Neural crest cell (in vitro differentiated cells): ENCODE results near the gene ZZZ3. TPM values are rescaled to one million over a fixed set of nuclear protein-coding genes. Genes with fewer than 3 reads are reported as not detected.
"Not testable (repeated sequence)": the region's sequence is repeated elsewhere in the genome, so short reads cannot be mapped to it uniquely, and the experiment has no call there.

Experiments
- DNase-seq: peaks from one replicate; pipeline ENCODE4 v3.0.0; 2021; ENCODE audit warnings: low read depth, mixed read lengths, low spot score
- H3K27ac Mint-ChIP-seq: one replicate; pipeline ENCODE4 v1.8.0; 2021; ENCODE audit warnings: mild to moderate bottlenecking, mixed read lengths; ENCODE audit not compliant: unreplicated experiment
- H3K27me3 Mint-ChIP-seq: 2 replicates; pipeline ENCODE4 v1.8.0; 2021; ENCODE audit warnings: low read depth, mild to moderate bottlenecking, mixed read lengths
- H3K36me3 Mint-ChIP-seq: 2 replicates; pipeline ENCODE4 v1.8.0; 2021; ENCODE audit warnings: low read depth, mild to moderate bottlenecking, mixed read lengths
- H3K4me1 Mint-ChIP-seq: 2 replicates; pipeline ENCODE4 v1.8.0; 2021; ENCODE audit warnings: mixed read lengths
- H3K4me3 Mint-ChIP-seq: one replicate; pipeline ENCODE4 v1.8.0; 2021; ENCODE audit warnings: mild to moderate bottlenecking, mixed read lengths
- H3K9me3 Mint-ChIP-seq: 2 replicates; pipeline ENCODE4 v1.8.0; 2021; ENCODE audit warnings: mixed read lengths
- CTCF ChIP-seq: fragments of 200-600 bp; sonication (generic); conservative IDR thresholded peaks from 2 replicates; pipeline ENCODE4 v1.5.0; 2021; ENCODE audit warnings: antibody characterized with exemption, mild to moderate bottlenecking
- total RNA-seq: library from RNA; stranded (reverse); gene quantifications from 2 replicates; pipeline ENCODE4 v1.2.1, GENCODE V29; 2021

ZZZ3 gene
- total RNA-seq, 1 donor from 2014 or later = 52.4 TPM

DNA sequence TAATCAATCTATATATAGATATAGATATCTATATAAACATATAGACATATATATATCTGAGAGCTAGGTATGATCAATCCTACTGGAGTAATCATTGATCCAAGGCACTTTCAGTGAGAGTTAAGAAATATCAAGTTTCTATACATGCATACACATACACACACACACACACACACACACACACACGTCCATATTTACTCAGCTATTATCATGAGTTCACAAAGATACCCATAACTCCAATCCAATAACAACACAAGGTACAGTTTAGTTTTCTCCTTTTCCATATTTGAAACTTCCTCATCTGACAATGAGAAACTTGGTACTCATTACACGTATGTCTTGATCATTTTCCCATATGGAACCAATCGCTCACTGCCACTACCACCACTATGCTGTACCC is 27.3 kb upstream of the ZZZ3 start:
- no peak for DNase-seq
- H3K9me3 Mint-ChIP-seq = no peaks in the 10 kb centered on the region

DNA sequence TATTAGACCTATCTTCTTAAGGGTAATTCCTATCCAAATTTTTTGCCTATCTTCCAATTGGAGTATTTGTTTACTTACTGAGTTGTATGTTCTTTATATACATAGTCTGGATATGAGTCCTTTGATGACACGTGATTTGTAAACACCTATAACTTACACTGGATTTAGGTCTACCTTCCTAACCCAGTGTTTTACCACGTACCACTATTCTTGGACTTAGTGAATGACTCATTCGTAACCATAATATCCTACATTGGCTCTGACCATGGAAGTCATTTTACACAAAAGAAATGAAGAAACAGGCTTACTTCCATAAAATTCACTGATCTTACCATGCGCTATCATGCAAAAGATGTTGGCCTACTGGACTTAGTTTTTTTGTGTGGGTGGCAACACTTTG is 23.9 kb upstream of the ZZZ3 start:
- Mint-ChIP-seq H3K4me1 (no peaks in the 10 kb centered on the region), H3K9me3 (no peaks in the 10 kb centered on the region), H3K4me3 (no peak overlapping the region), H3K27ac (no peak overlapping the region), H3K36me3 (peaks cover 5% of the 10 kb centered on the region), H3K27me3 (no peaks in the 10 kb centered on the region)
- TF ChIP-seq CTCF = no peak
- DNase-seq = no peak

More for the DNA sequence above, 27.3 kb upstream of the ZZZ3 start:
- H3K27me3 Mint-ChIP-seq = no peaks in the 10 kb centered on the region
- H3K4me1 Mint-ChIP-seq = no peaks in the 10 kb centered on the region
- H3K36me3 Mint-ChIP-seq = peaks cover 4% of the 10 kb centered on the region
- H3K4me3 Mint-ChIP-seq = no peak overlapping the region
- H3K27ac Mint-ChIP-seq = no peak overlapping the region
- TF ChIP-seq CTCF = no peak

- Mint-ChIP-seq H3K4me1 (no peaks in the 10 kb centered on the region), H3K4me3 (no peak overlapping the region), H3K27me3 (no peaks in the 10 kb centered on the region), H3K9me3 (peaks cover under 1% of the 10 kb centered on the region), H3K27ac (no peak overlapping the region), H3K36me3 (peaks cover 5% of the 10 kb centered on the region)
- no peak for TF ChIP-seq CTCF
- DNase-seq = no peak
Measured at GRCh38 chr1:77704736-77705135, 22.3 kb upstream of the ZZZ3 start.

- not testable (repeated sequence) for H3K9me3 Mint-ChIP-seq, H3K27me3 Mint-ChIP-seq, H3K4me3 Mint-ChIP-seq, H3K4me1 Mint-ChIP-seq, DNase-seq, H3K27ac Mint-ChIP-seq, H3K36me3 Mint-ChIP-seq
Measured at GRCh38 chr1:77699673-77700072, 17.2 kb upstream of the ZZZ3 start.

GRCh38 chr1:77697441-77697840 is 15.0 kb upstream of the ZZZ3 start:
- no peaks in the 10 kb centered on the region for H3K27me3 Mint-ChIP-seq
- H3K36me3 Mint-ChIP-seq = peaks cover 12% of the 10 kb centered on the region
- no peak overlapping the region for H3K4me3 Mint-ChIP-seq
- TF ChIP-seq CTCF = no peak
- no peaks in the 10 kb centered on the region for H3K4me1 Mint-ChIP-seq
- no peak overlapping the region for H3K27ac Mint-ChIP-seq
- peaks cover 2% of the 10 kb centered on the region for H3K9me3 Mint-ChIP-seq
- DNase-seq = no peak

DNA sequence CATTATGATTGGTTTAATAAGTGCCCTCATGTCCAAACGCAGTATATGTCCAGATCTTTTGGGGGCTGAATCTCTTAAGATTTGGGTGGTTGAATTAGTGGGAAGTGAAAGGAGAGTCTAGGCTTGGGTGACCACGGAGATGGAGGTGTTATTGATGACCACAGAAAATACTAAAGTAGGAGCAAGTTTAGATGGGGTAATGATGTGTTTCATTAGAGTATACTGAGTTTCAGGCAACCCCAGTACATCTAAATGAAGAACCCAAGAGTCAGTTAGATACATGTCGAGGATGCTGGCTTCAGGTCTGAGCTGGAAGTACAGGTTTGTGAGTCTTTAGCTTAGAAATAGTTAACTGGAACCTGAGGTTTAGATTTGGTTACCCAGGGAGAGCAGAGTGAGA is 6.5 kb upstream of the ZZZ3 start:
- peaks cover 5% of the 10 kb centered on the region for H3K4me1 Mint-ChIP-seq
- peaks cover 14% of the 10 kb centered on the region for H3K36me3 Mint-ChIP-seq
- no peak for DNase-seq
- no peak for TF ChIP-seq CTCF
- H3K9me3 Mint-ChIP-seq = no peaks in the 10 kb centered on the region
- H3K27me3 Mint-ChIP-seq = no peaks in the 10 kb centered on the region
- no peak overlapping the region for H3K4me3 Mint-ChIP-seq
- no peak overlapping the region for H3K27ac Mint-ChIP-seq
